GM18520 (cell line): ENCODE results near the gene DHRS7C.

Source experiments
- ATAC-seq: cut with Tn5 transposase; IDR thresholded peaks from one replicate; pipeline ENCODE4 v1.9.1; 2021; ENCODE audit not compliant: unreplicated experiment

The DHRS7C gene

GRCh38 chr17:9767432-9767991 lies 23.9 kb downstream of the DHRS7C start:
- no peak for ATAC-seq

- ATAC-seq: no peak
These were observed 24.4 kb downstream of the DHRS7C start for GRCh38 chr17:9766970-9767369.

GRCh38 chr17:9765322-9765721 lies 26.1 kb downstream of the DHRS7C start:
- no peak for ATAC-seq

- ATAC-seq: no peak
These were observed 27.7 kb downstream of the DHRS7C start for GRCh38 chr17:9763643-9764042.

GRCh38 chr17:9760266-9760665 lies 31.1 kb downstream of the DHRS7C start:
- no peak for ATAC-seq

- no peak for ATAC-seq
These were observed 36.3 kb downstream of the DHRS7C start for GRCh38 chr17:9755083-9755482.

GRCh38 chr17:9750524-9750923 lies 40.9 kb downstream of the DHRS7C start:
- no peak for ATAC-seq

GRCh38 chr17:9729735-9730420 lies 61.5 kb downstream of the DHRS7C start:
- no peak for ATAC-seq

GRCh38 chr17:9729034-9729650 lies 62.2 kb downstream of the DHRS7C start:
- no peak for ATAC-seq

GRCh38 chr17:9728564-9728963 lies 62.8 kb downstream of the DHRS7C start:
- ATAC-seq: no peak

GRCh38 chr17:9728005-9728404 lies 63.4 kb downstream of the DHRS7C start:
- ATAC-seq: no peak

GRCh38 chr17:9726291-9726690 lies 65.1 kb downstream of the DHRS7C start:
- ATAC-seq: no peak

- no peak for ATAC-seq
These were observed 65.8 kb downstream of the DHRS7C start for GRCh38 chr17:9725575-9725974.
